ENCODE measurements around the gene ITGAL.
A peak's percentile ranks its signal among the peaks of the same experiment; 100 is the strongest.
"Not testable (repeated sequence)": the region's sequence is repeated elsewhere in the genome, so short reads cannot be mapped to it uniquely, and the experiment has no call there.

The ITGAL gene

GRCh38 chr16:30493941-30494488 lies 21.5 kb downstream of the ITGAL start:
- no peak for DNase-seq

DNA sequence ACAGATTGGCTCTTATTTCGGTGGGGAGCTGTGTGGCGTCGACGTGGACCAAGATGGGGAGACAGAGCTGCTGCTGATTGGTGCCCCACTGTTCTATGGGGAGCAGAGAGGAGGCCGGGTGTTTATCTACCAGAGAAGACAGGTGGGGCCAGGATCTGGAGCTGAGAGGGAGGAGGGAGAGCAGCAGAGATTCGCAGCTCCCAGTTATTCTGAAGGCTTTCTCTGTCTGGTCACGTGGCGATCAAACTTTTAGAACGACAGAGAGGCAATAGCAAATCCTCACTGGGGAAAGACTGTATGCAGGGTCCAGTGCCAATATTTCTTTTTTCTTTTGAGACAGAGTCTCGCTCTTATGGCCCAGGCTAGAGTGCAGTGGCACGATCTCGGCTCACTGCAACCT lies 22.2 kb downstream of the ITGAL start:
- no peak for DNase-seq

DNA sequence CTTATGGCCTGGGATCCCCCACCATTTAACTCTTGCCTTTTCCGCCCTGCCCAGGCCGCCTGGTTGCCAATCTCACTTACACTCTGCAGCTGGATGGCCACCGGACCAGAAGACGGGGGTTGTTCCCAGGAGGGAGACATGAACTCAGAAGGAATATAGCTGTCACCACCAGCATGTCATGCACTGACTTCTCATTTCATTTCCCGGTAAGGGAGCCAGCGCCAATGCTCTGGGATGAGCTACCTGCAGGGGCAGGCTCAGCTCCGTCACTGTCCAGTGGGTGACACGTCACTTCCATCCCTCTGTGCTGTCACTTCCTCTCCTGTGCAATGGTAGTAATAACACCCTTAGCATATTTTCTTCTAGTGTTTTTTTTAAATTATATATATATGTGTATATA lies 26.7 kb downstream of the ITGAL start:
- no peak for DNase-seq

GRCh38 chr16:30503403-30504296 lies 31.1 kb downstream of the ITGAL start:
- DNase-seq, result no peak

GRCh38 chr16:30509081-30509765 lies 36.7 kb downstream of the ITGAL start:
- DNase-seq, result no peak

GRCh38 chr16:30510376-30510938 lies 37.9 kb downstream of the ITGAL start:
- DNase-seq, result no peak

DNA sequence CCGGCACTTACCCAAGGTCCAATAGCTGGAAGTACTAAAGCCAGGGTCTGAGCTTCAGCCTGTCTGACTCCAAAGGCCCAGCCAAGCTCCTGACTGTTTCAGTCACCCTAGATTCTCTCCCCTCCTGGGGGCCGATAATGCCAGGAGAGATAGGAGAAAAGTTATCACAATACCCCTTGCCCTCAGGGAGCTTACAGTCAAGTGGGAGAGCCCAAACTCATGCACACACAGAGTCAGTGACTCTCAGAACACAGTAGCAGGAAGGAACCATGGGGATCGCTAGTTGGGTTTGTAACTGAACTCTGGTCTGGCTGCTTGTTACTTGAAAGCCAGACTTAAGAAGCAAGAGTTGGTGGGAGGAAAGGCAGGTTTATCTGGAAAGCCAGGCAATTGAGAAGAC lies 39.0 kb downstream of the ITGAL start:
- DNase-seq, result no peak

- no peak for DNase-seq
Measured at GRCh38 chr16:30515275-30515674, 42.7 kb downstream of the ITGAL start.

GRCh38 chr16:30518552-30518951 lies 46.0 kb downstream of the ITGAL start:
- DNase-seq, result no peak

DNA sequence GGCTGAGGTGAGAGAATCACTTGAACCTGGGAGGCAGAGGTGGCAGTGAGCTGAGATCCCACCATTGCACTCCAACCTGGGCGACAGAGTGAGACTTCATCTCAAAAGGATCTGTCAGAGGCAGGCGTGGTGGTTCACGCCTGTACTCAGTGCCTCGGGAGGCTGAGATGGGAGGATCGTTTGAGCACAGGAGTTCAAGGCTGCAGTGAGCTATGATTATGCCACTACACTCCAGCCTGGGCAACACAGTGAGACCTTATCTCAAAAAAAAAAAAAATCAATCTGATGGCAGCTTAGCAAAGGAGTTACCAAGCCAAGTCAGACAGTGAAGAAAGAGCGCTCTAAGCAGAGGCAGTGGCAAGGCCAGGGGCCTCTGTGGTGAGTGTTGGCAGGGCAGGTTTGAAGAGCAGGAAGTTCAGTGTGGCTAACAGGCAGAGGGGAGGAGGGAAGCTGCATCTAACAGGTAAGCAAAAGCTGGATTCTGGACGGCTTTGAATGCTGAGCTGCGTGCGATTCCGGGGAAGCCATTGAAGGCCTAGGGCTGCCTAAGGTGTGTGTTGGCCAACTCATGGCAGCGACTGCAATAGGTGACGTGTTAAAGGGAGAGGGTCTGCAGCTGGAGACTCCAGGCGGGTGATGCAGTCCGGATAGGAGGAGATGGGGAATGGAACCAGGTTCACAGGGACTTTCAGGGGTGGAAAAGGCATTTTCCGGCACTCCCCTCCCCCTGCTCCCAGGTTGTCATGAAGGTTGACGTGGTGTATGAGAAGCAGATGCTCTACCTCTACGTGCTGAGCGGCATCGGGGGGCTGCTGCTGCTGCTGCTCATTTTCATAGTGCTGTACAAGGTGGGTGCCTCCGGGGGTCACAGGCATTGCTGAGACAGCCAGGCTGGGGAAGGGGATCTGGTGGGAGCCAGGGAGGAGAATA lies 46.8 kb downstream of the ITGAL start:
- no peak for DNase-seq

GRCh38 chr16:30521476-30521872 lies 48.9 kb downstream of the ITGAL start:
- no peak for DNase-seq

DNA sequence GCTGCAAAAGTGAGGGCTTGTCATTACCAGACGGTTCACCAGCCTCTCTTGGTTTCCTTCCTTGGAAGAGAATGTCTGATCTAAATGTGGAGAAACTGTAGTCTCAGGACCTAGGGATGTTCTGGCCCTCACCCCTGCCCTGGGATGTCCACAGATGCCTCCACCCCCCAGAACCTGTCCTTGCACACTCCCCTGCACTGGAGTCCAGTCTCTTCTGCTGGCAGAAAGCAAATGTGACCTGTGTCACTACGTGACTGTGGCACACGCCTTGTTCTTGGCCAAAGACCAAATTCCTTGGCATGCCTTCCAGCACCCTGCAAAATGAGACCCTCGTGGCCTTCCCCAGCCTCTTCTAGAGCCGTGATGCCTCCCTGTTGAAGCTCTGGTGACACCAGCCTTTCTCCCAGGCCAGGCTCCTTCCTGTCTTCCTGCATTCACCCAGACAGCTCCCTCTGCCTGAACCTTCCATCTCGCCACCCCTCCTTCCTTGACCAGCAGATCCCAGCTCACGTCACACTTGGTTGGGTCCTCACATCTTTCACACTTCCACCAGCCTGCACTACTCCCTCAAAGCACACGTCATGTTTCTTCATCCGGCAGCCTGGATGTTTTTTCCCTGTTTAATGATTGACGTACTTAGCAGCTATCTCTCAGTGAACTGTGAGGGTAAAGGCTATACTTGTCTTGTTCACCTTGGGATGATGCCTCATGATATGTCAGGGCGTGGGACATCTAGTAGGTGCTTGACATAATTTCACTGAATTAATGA lies 49.5 kb downstream of the ITGAL start:
- DNase-seq, result no peak

GRCh38 chr16:30522702-30523463 lies 50.3 kb downstream of the ITGAL start:
- DNase-seq, result not testable (repeated sequence)

GRCh38 chr16:30523768-30524574 lies 51.4 kb downstream of the ITGAL start:
- DNase-seq, result peak; percentile 59

GRCh38 chr16:30524575-30525568 lies 52.3 kb downstream of the ITGAL start:
- peak; percentile 32 for DNase-seq

GRCh38 chr16:30525844-30526136 lies 53.2 kb downstream of the ITGAL start:
- DNase-seq, result no peak

- DNase-seq, result peak; percentile 60
Measured at GRCh38 chr16:30526137-30526822, 53.7 kb downstream of the ITGAL start, which contains the start of gene ZNF768. ZNF768 (minus strand) TSS chr16:30526566; CDS start chr16:30526413, 153 bp downstream.

All from femur (tissue), 1 donor.